K562 (cell line): ENCODE results near the gene NF2. TPM values are rescaled to one million over a fixed set of nuclear protein-coding genes. Genes with fewer than 3 reads are reported as not detected.

Source experiments
- ATF1 ChIP-seq, 2 experiments: fragments of 450-650 bp in 1 of 2; IDR thresholded peaks; 2 replicates each; pipeline ENCODE4 v1.6.1; 2016; ENCODE audit warnings: missing compliant biosample characterization in 1 of 2, missing genetic modification characterization in 1 of 2
- E2F6 ChIP-seq, 2 experiments: IDR thresholded peaks; 2 replicates each; pipeline ENCODE4 v1.6.1; 2011; ENCODE audit warnings: borderline replicate concordance in 1 of 2, control low read depth in 1 of 2, low read depth in 1 of 2, low read length in 1 of 2, mild to moderate bottlenecking in 1 of 2, mixed read lengths in 1 of 2, moderate library complexity in 1 of 2; ENCODE audit not compliant: insufficient read depth in 1 of 2, insufficient read length in 1 of 2, poor library complexity in 1 of 2, severe bottlenecking in 1 of 2; ENCODE audit errors: extremely low read depth in 1 of 2
- ESRRA ChIP-seq: fragments of 450-650 bp; IDR thresholded peaks from 2 replicates; pipeline ENCODE4 v1.6.1; 2014; ENCODE audit warnings: low read depth, mild to moderate bottlenecking, moderate library complexity, borderline replicate concordance
- GATA2 ChIP-seq: sonication (generic); formaldehyde crosslinking; IDR thresholded peaks from 2 replicates; pipeline ENCODE4 v1.4.0; 2020; ENCODE audit warnings: mild to moderate bottlenecking, missing genetic modification reagents
- HDAC3 ChIP-seq: fragments of 450-650 bp; IDR thresholded peaks from 2 replicates; pipeline ENCODE4 v1.6.1; 2018; ENCODE audit warnings: borderline replicate concordance, mild to moderate bottlenecking, moderate library complexity; ENCODE audit not compliant: partially characterized antibody
- MECOM ChIP-seq: fragments of 250-450 bp; sonication (Bioruptor Pico); IDR thresholded peaks from 2 replicates; pipeline ENCODE4 v1.8.0; 2022; ENCODE audit warnings: inconsistent platforms
- MTA2 ChIP-seq: fragments of 450-650 bp; IDR thresholded peaks from 2 replicates; pipeline ENCODE4 v1.6.1; 2016; ENCODE audit warnings: low read depth
- MXI1 ChIP-seq: IDR thresholded peaks from 2 replicates; pipeline ENCODE4 v1.6.1; 2011; ENCODE audit warnings: low read depth, mild to moderate bottlenecking, improper control_type of control experiment, low read length
- NFXL1 ChIP-seq: fragments of 450-650 bp; formaldehyde crosslinking; IDR thresholded peaks from 2 replicates; pipeline ENCODE4 v1.4.0; 2021; ENCODE audit warnings: mild to moderate bottlenecking
- NONO ChIP-seq, 2 experiments: fragments of 200-400 bp in 1 of 2; fragments of 450-650 bp in 1 of 2; formaldehyde crosslinking in 1 of 2; IDR thresholded peaks; 2 replicates each; pipeline ENCODE4 v1.6.1; 2017; ENCODE audit warnings: low read depth in 2 of 2, mild to moderate bottlenecking in 2 of 2, moderate library complexity in 2 of 2, low read length in 1 of 2
- PHF20 ChIP-seq: fragments of 450-650 bp; IDR thresholded peaks from 2 replicates; pipeline ENCODE4 v1.6.1; 2018; ENCODE audit not compliant: partially characterized antibody
- PHF8 ChIP-seq: fragments of 200-600 bp; sonication (generic); IDR thresholded peaks from 2 replicates; pipeline ENCODE4 v1.6.1; 2012; ENCODE audit warnings: mixed run types, mild to moderate bottlenecking, inconsistent platforms, low read length, moderate library complexity, borderline replicate concordance
- SP2 ChIP-seq: IDR thresholded peaks from 2 replicates; pipeline ENCODE4 v1.6.1; 2011; ENCODE audit warnings: mild to moderate bottlenecking, low read depth, low read length, moderate library complexity; ENCODE audit not compliant: poor library complexity, severe bottlenecking; ENCODE audit errors: extremely low read depth
- TBL1XR1 ChIP-seq, 2 experiments: IDR thresholded peaks; 2 replicates each; pipeline ENCODE4 v1.6.1; 2012; ENCODE audit warnings: improper control_type of control experiment in 2 of 2, low read length in 2 of 2, mild to moderate bottlenecking in 1 of 2
- YY1 ChIP-seq, 3 experiments: IDR thresholded peaks; 2 replicates each; pipeline ENCODE4 v1.6.1; 2011; ENCODE audit warnings: low read length in 2 of 3, mild to moderate bottlenecking in 2 of 3, moderate library complexity in 2 of 3, borderline replicate concordance in 1 of 3, control low read depth in 1 of 3, low read depth in 1 of 3; ENCODE audit not compliant: insufficient read depth in 3 of 3, insufficient replicate concordance in 2 of 3, control insufficient read depth in 1 of 3, insufficient read length in 1 of 3; ENCODE audit errors: extremely low read depth in 1 of 3
- ZBTB43 ChIP-seq: sonication (generic); formaldehyde crosslinking; IDR thresholded peaks from 2 replicates; pipeline ENCODE4 v1.8.0; 2023; ENCODE audit warnings: mild to moderate bottlenecking, missing genetic modification reagents
- ZNF639 ChIP-seq, 2 experiments: fragments of 200-800 bp in 1 of 2; sonication (Bioruptor generic) in 1 of 2; sonication (generic) in 1 of 2; formaldehyde crosslinking in 1 of 2; IDR thresholded peaks in 1 of 2; conservative IDR thresholded peaks in 1 of 2; 2 replicates each; pipeline versions ENCODE4 v1.5.0 to v1.6.1; 2016 to 2020; ENCODE audit warnings: missing compliant biosample characterization in 1 of 2, missing genetic modification characterization in 1 of 2, missing genetic modification reagents in 1 of 2
- polyA plus RNA-seq, 8 experiments: library from polyadenylated mRNA; depleted of rRNA in 4 of 8; stranded (reverse) in 5 of 8; unstranded in 3 of 8; fragments of >200 nt; fragmentation: Nextera tagmentation in 2 of 8; fragmentation: Illumina TruSeq in 1 of 8; extraction: Ambion mirVana in 2 of 8; extraction: Trizol in 1 of 8; gene quantifications; 2 replicates each; pipeline versions ENCODE4 v1.2.1 to v1.2.3, GENCODE V29; 2011 to 2014; ENCODE audit warnings: inconsistent platforms in 1 of 8, missing spikeins in 1 of 8
- total RNA-seq, 7 experiments: library from RNA; depleted of rRNA in 6 of 7; stranded (reverse); fragments of >200 nt in 6 of 7; fragmentation: Illumina TruSeq in 2 of 7; extraction: Trizol in 2 of 7; gene quantifications; 2 replicates each; pipeline versions ENCODE4 v1.2.1 to v1.2.3, GENCODE V29; 2011 to 2021; ENCODE audit warnings: low replicate concordance in 1 of 7
- TF ChIP-seq, protein P1 (sequence below): fragments of 250-450 bp; sonication (Bioruptor Pico); IDR thresholded peaks from 2 replicates; pipeline ENCODE4 v1.8.0; 2021; ENCODE audit warnings: moderate library complexity, mild to moderate bottlenecking, inconsistent platforms

The NF2 gene
- total and polyA plus RNA-seq, 9 of the 15 experiments (the other 6 are each of a cell fraction or from before 2014, with no cell fraction given), result 2.2 to 32.5 (median 15.2) TPM

DNA sequence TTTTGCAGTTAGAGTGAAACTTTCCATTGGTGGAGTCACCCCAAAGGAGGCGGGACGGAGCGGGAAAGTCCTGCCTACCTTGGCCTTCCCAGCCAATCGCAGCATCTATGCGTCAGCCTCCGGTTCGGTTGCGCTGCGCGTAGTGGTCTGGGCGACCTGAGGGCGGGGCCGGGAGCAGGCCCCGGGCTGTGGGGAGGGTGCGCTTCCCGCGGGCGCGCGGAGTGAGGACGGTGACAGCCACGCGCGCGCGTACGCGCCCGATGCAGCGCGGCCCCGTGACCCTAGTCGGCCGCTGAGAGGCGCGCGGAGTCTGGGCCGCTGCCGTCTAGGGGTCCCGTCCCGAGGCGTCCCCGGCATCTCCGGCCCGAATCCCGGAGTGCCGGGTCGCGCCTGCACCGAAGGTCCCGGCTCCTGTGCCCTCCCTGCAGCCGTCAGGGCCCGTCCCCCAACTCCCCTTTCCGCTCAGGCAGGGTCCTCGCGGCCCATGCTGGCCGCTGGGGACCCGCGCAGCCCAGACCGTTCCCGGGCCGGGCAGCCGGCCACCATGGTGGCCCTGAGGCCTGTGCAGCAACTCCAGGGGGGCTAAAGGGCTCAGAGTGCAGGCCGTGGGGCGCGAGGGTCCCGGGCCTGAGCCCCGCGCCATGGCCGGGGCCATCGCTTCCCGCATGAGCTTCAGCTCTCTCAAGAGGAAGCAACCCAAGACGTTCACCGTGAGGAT, at the start of gene NF2 (continued):
- no peak for TF ChIP-seq HDAC3
- TF ChIP-seq PHF8, result peak; percentile 73; the same call in 1 of the 2 replicates
- TF ChIP-seq TBL1XR1 (IDR thresholded peaks at IDR 0.05; ENCODE audit: low read length in 2 of 2), result 0 out of 4 replicates have a peak, but pooled peaks of 1 of the 2 experiments have one; percentile 7
- TF ChIP-seq PHF20, result peak; percentile 50
- peak in 1 of 2 experiments; percentile 57; a peak in 1 of 4 replicates for TF ChIP-seq NONO (IDR thresholded peaks at IDR 0.05; ENCODE audit: low read depth in 2 of 2, low read length in 1 of 2)
- no peak for TF ChIP-seq GATA2 (CRISPR knock-in tag)
- TF ChIP-seq YY1 (IDR thresholded peaks at IDR 0.05; ENCODE audit: borderline replicate concordance in 1 of 3, control insufficient read depth in 1 of 3, extremely low read depth in 1 of 3, insufficient read depth in 3 of 3, insufficient read length in 1 of 3, insufficient replicate concordance in 2 of 3, low read depth in 1 of 3, low read length in 2 of 3), result peak in 1 of 3 experiments; percentile 34
- no peak for TF ChIP-seq MXI1
- no peak for TF ChIP-seq NFXL1 (CRISPR knock-in tag)
- TF ChIP-seq MECOM (CRISPR knock-in tag), result no peak
- no peak for TF ChIP-seq ZBTB43
- TF ChIP-seq ESRRA, result 0 out of 2 replicates have a peak, but pooled peaks have one; percentile 33
- TF ChIP-seq E2F6 (IDR thresholded peaks at IDR 0.05; ENCODE audit: borderline replicate concordance in 1 of 2, extremely low read depth in 1 of 2, insufficient read depth in 1 of 2, insufficient read length in 1 of 2, low read depth in 1 of 2, low read length in 1 of 2, poor library complexity in 1 of 2, severe bottlenecking in 1 of 2), result peak in 1 of 2 experiments; percentile 48
- TF ChIP-seq MTA2, result no peak
- peak; percentile 64 for TF ChIP-seq ATF1 (CRISPR knock-in tag; IDR thresholded peaks at IDR 0.05)
- TF ChIP-seq ATF1 (tag; IDR thresholded peaks at IDR 0.05), result peak; percentile 95
- TF ChIP-seq, protein P1, sequence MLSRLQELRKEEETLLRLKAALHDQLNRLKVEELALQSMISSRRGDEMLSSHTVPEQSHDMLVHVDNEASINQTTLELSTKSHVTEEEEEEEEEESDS, result no peak
- TF ChIP-seq SP2, result peak; percentile 76
- TF ChIP-seq ZNF639 (CRISPR knock-in tag; conservative IDR thresholded peaks at IDR 0.05 in 1 of 2, IDR thresholded peaks at IDR 0.05 in 1 of 2), result 0 out of 4 replicates have a peak, but pooled peaks of 1 of the 2 experiments have one; percentile 47
